SU-DHL-6 (cell line): ENCODE data around the gene MEI1.

ENCODE experiments used
- H2AFZ ChIP-seq: fragments of 200-600 bp; sonication (generic); 2 replicates; pipeline ENCODE4 v1.6.1; 2014; ENCODE audit warnings: low read depth, mild to moderate bottlenecking, moderate library complexity, mixed read lengths, antibody characterized with exemption, low read length; ENCODE audit not compliant: severe bottlenecking
- H3F3A ChIP-seq: fragments of 200-600 bp; shearing (Covaris generic); 2 replicates; pipeline ENCODE4 v1.6.0; 2016; ENCODE audit warnings: antibody characterized with exemption, mild to moderate bottlenecking; ENCODE audit not compliant: insufficient read depth
- H3K27ac ChIP-seq: fragments of 200-600 bp; sonication (generic); 2 replicates; pipeline ENCODE4 v1.5.1; 2016; ENCODE audit warnings: low read depth, mild to moderate bottlenecking, low read length, moderate library complexity, mixed read lengths
- H3K27me3 ChIP-seq: fragments of 200-600 bp; sonication (generic), shearing (Covaris generic); 2 replicates; pipeline ENCODE4 v1.6.0; 2014; ENCODE audit warnings: mild to moderate bottlenecking, low read length
- H3K36me3 ChIP-seq: fragments of 200-600 bp; sonication (generic); 2 replicates; pipeline ENCODE4 v1.6.1; 2014; ENCODE audit warnings: mild to moderate bottlenecking, low read length, mixed read lengths
- H3K4me2 ChIP-seq: fragments of 300-600, 200-600 bp; shearing (Covaris generic), sonication (generic); 2 replicates; pipeline ENCODE4 v1.6.0; 2014; ENCODE audit warnings: low read length, low read depth, mild to moderate bottlenecking; ENCODE audit not compliant: poor library complexity, severe bottlenecking
- H3K4me3 ChIP-seq: fragments of 200-600 bp; sonication (generic); 2 replicates; pipeline ENCODE4 v1.5.1; 2014; ENCODE audit warnings: antibody characterized with exemption, low read length, mild to moderate bottlenecking, mixed read lengths; ENCODE audit not compliant: insufficient read depth, poor library complexity, severe bottlenecking
- H3K79me2 ChIP-seq: fragments of 200-600 bp; sonication (generic); 2 replicates; pipeline ENCODE4 v1.6.1; 2014; ENCODE audit warnings: mild to moderate bottlenecking, low read length, moderate library complexity; ENCODE audit not compliant: insufficient read depth
- H3K9ac ChIP-seq: fragments of 200-600 bp; sonication (generic); 2 replicates; pipeline ENCODE4 v1.7.0; 2014; ENCODE audit warnings: mild to moderate bottlenecking, low read length
- H3K9me2 ChIP-seq: fragments of 200-600 bp; sonication (generic); replicated peaks from 2 replicates; pipeline ENCODE4 v1.6.1; 2014; ENCODE audit warnings: low read length; ENCODE audit not compliant: insufficient read depth
- H3K9me3 ChIP-seq: fragments of 200-600 bp; sonication (generic); 2 replicates; pipeline ENCODE4 v1.6.1; 2014; ENCODE audit warnings: low read length, mixed read lengths; ENCODE audit not compliant: insufficient read depth
- H4K20me1 ChIP-seq: fragments of 200-600 bp; sonication (generic); 2 replicates; pipeline ENCODE4 v1.6.1; 2014; ENCODE audit warnings: low read depth, mild to moderate bottlenecking, antibody characterized with exemption, low read length, moderate library complexity, mixed read lengths
- EZH2phosphoT487 ChIP-seq: fragments of 200-600 bp; sonication (generic), shearing (Covaris generic); conservative IDR thresholded peaks from 2 replicates; pipeline ENCODE4 v1.6.1; 2018; ENCODE audit warnings: mild to moderate bottlenecking, antibody characterized with exemption, low read length, moderate library complexity, mixed read lengths
- TF ChIP-seq, protein P1 (sequence below): fragments of 200-600 bp; sonication (generic); IDR thresholded peaks from one replicate; pipeline ENCODE4 v1.5.1; 2017; ENCODE audit warnings: antibody characterized with exemption, mild to moderate bottlenecking, low read length, moderate library complexity; ENCODE audit not compliant: insufficient read depth, poor library complexity, severe bottlenecking

Gene MEI1

DNA sequence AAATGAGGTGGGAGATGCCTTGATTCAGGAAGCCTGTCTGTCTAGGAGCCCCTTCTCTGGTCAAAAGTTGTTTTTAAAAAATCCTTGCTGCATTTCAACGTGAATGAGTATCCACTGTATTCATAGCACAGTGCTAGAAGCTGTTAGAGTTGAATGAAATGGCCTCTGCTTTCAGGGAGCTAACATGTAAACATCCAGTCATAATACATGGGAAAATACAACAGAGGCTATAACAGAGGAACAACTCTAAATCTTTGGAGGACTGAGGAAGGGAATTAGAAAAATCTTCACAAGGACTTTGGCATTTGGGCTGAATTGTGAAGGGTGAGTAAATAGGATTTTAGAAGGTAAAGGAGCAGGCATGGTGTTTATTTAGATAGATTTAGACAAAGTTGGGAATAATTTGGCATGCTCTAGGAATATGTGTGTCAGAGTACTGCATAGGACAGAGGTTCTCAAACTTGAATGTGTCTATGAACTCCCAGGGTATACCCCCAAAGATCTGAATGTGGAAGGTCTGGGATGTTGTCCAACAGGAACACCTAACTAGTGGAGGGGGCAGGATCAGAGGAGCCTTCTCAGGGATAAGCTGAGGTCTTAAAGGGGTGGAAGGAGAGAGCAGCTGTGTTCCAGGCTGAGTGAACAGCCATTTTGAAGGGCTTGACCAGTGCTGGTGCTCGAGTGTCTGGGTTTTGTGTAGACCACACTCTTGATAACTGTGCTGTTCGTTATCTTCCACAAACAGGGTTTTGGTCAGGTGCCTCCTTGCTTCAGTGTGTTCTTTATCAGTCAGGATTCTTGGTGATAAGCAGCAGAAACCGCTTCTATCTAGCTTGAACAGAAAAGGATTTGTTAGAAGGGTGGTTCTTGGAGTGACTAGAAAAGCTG lies 146.3 kb downstream of the MEI1 start:
- H3K27ac ChIP-seq: no peak overlapping the region; the same call in 1 of the 2 replicates
- H3K36me3 ChIP-seq: peaks cover 17% of the 10 kb centered on the region
- H3K79me2 ChIP-seq: peaks cover 98% of the 10 kb centered on the region
- no peak overlapping the region for H3K4me3 ChIP-seq
- H4K20me1 ChIP-seq: peaks cover 7% of the 10 kb centered on the region
- peaks cover 9% of the 10 kb centered on the region; the same call in 1 of the 2 replicates for H3F3A ChIP-seq
- TF ChIP-seq EZH2phosphoT487: no peak
- TF ChIP-seq, protein P1, sequence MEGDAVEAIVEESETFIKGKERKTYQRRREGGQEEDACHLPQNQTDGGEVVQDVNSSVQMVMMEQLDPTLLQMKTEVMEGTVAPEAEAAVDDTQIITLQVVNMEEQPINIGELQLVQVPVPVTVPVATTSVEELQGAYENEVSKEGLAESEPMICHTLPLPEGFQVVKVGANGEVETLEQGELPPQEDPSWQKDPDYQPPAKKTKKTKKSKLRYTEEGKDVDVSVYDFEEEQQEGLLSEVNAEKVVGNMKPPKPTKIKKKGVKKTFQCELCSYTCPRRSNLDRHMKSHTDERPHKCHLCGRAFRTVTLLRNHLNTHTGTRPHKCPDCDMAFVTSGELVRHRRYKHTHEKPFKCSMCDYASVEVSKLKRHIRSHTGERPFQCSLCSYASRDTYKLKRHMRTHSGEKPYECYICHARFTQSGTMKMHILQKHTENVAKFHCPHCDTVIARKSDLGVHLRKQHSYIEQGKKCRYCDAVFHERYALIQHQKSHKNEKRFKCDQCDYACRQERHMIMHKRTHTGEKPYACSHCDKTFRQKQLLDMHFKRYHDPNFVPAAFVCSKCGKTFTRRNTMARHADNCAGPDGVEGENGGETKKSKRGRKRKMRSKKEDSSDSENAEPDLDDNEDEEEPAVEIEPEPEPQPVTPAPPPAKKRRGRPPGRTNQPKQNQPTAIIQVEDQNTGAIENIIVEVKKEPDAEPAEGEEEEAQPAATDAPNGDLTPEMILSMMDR: no peak
- peak overlapping the region; percentile 7 for H3K4me2 ChIP-seq
- no peaks in the 10 kb centered on the region for H3K27me3 ChIP-seq
- H3K9me2 ChIP-seq: no peaks in the 10 kb centered on the region
- peak overlapping the region; percentile 2; the same call in 1 of the 2 replicates for H3K9ac ChIP-seq
- H2AFZ ChIP-seq: no peak overlapping the region
- no peaks in the 10 kb centered on the region for H3K9me3 ChIP-seq

DNA sequence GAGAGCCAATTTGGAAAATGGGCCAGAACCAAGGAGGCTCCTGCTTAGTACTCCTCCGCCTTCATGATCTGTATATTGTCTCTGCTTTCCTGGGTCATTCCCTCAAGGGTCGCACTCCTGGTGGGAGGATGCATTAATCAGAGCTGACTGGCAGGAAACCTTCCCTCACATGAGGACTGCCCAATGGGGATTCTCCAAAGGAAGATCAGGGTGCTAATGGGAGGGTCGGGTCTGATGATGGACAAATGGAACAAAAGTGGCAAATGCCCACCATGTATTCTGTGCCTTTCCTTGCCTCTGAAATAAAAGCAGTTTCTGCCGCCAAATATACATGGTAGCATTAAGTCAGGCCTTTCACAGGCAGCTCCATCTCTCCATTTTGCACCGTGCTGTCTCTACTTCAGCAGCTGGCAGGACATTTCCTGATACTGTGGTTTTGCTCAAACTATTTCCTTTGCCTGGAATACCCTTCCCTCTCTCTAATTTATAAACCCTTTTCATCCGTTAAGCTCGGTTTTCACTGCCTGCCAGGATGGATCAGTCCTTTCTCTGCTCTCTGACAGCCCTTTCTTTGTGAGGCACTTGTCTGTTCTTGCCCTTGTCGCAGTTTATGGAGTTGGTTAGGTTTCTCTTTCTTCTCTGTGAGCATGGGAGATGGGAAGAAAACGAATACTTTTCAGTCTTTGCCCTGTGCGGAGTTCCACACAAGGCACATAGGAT lies 147.1 kb downstream of the MEI1 start:
- Histone ChIP-seq H3K9me2 (no peaks in the 10 kb centered on the region), H2AFZ (no peak overlapping the region), H3F3A (peaks cover 8% of the 10 kb centered on the region; the same call in 1 of the 2 replicates), H3K27ac (peak overlapping the region; percentile 6; the same call in 1 of the 2 replicates), H3K79me2 (peaks cover 98% of the 10 kb centered on the region), H3K4me2 (no peak overlapping the region), H3K36me3 (peaks cover 17% of the 10 kb centered on the region), H3K27me3 (no peaks in the 10 kb centered on the region), H3K9me3 (no peaks in the 10 kb centered on the region), H4K20me1 (peaks cover 7% of the 10 kb centered on the region), H3K9ac (no peak overlapping the region), H3K4me3 (no peak overlapping the region)
- TF ChIP-seq, protein P1: no peak
- TF ChIP-seq EZH2phosphoT487: no peak

DNA sequence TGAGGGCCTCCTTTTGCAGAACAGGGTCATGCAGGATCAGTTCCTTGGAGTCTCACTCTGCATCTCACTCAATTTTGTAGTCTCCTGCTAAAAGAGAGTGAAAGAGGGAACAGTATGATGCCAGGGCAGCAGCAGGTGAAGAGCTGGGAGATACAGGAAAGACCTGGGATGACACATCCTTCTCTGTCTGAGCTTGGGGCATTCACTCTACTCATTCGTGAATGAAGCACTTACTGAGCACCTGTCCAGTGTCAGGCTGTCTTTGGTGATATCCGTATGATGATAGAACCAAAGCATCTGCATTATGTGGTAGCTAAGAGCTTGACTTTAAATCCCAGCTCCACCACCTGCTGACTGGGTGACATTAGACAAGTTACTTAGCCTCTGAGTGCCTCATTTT lies 148.0 kb downstream of the MEI1 start:
- Histone ChIP-seq H3K79me2 (peaks cover 98% of the 10 kb centered on the region), H3K9ac (no peak overlapping the region), H2AFZ (no peak overlapping the region), H3K27ac (peak overlapping the region; percentile 6; the same call in 1 of the 2 replicates), H3K4me2 (no peak overlapping the region), H3F3A (peaks cover 3% of the 10 kb centered on the region; the same call in 1 of the 2 replicates), H3K4me3 (no peak overlapping the region), H3K27me3 (no peaks in the 10 kb centered on the region), H3K9me2 (no peaks in the 10 kb centered on the region), H4K20me1 (peaks cover 4% of the 10 kb centered on the region; the same call in 1 of the 2 replicates), H3K36me3 (peaks cover 10% of the 10 kb centered on the region), H3K9me3 (no peaks in the 10 kb centered on the region)
- no peak for TF ChIP-seq EZH2phosphoT487
- TF ChIP-seq, protein P1: no peak
